Transverse colon (tissue), 4 donors: ENCODE results near the gene TF. TPM values are rescaled to one million over a fixed set of nuclear protein-coding genes. Genes with fewer than 3 reads are reported as not detected.

ENCODE experiments used
- DNase-seq: peaks from one replicate; pipeline ENCODE4 v3.0.0-alpha.2; 2019
- H3K27ac ChIP-seq, 4 donors: fragments of 200-600 bp; sonication (generic); 2 replicates each; pipeline ENCODE4 v1.5.1; 2016 to 2018; ENCODE audit warnings: inconsistent platforms in 4 of 4
- H3K27me3 ChIP-seq: fragments of 200-600 bp; sonication (generic); 2 replicates; pipeline ENCODE4 v1.5.1; 2017; ENCODE audit warnings: inconsistent platforms
- H3K36me3 ChIP-seq, 4 donors: fragments of 200-600 bp; sonication (generic); 2 replicates each; pipeline ENCODE4 v1.5.1; 2017 to 2019; ENCODE audit warnings: inconsistent platforms in 4 of 4
- H3K4me1 ChIP-seq, 4 donors: fragments of 200-600 bp; sonication (generic); 2 replicates each; pipeline ENCODE4 v1.5.1; 2017 to 2020; ENCODE audit warnings: inconsistent platforms in 4 of 4
- H3K4me3 ChIP-seq, 4 donors: fragments of 200-600 bp; sonication (generic); 1 replicate in 1 of 4; 2 replicates in 3 of 4; pipeline versions ENCODE4 v1.5.1 to v1.6.1; 2017 to 2019; ENCODE audit warnings: inconsistent platforms in 4 of 4
- H3K9me3 ChIP-seq, 2 donors: fragments of 200-600 bp; sonication (generic); 2 replicates each; pipeline ENCODE4 v1.5.1; 2017 to 2019; ENCODE audit warnings: inconsistent platforms in 2 of 2
- EP300 ChIP-seq: sonication (generic); formaldehyde crosslinking; IDR thresholded peaks from one replicate; pipeline ENCODE4 v1.6.1; 2017; ENCODE audit warnings: antibody characterized with exemption, low read depth
- POLR2A ChIP-seq: fragments of 450-650 bp; IDR thresholded peaks from one replicate; pipeline ENCODE4 v1.6.1; 2016; ENCODE audit warnings: antibody characterized with exemption, mild to moderate bottlenecking, moderate library complexity
- POLR2AphosphoS5 ChIP-seq, 3 donors: sonication (generic); formaldehyde crosslinking; IDR thresholded peaks; one replicate each; pipeline ENCODE4 v1.6.1; 2016; ENCODE audit warnings: antibody characterized with exemption in 3 of 3
- WGBS, 2 donors: methylation state at CpG; one replicate each; pipeline ENCODE4 v1.1.5; 2018; ENCODE audit warnings: low coverage in 1 of 2; 5-methylcytosine and 5-hydroxymethylcytosine counted together
- in situ Hi-C, 4 donors: fragments of 200-750 bp; cut with MboI; loops; one replicate each; pipeline versions ENCODE4 v1.15.0 to v1.15.1; 2017; ENCODE audit warnings: low sequenced_read_pairs in 3 of 4, low pct_ligation_motif_present in 1 of 4, low pct_unique_long_range_greater_than_20kb in 1 of 4
- intact Hi-C: fragments of 100-400 bp; cut with DNase I; formaldehyde crosslinking; loops from one replicate; pipeline ENCODE4 v1.15.1; 2023; ENCODE audit warnings: low total_unique reads
- total RNA-seq, 4 donors: library from RNA; depleted of rRNA; stranded (reverse); fragments of >200 nt; gene quantifications; one replicate each; pipeline ENCODE4 v1.1.0, GENCODE V29; 2016
- TF ChIP-seq, protein P1 (sequence below), 5 experiments: fragments of 200-600 bp in 3 of 5; fragments of 450-650 bp in 2 of 5; sonication (generic) in 3 of 5; IDR thresholded peaks; 1 replicate in 2 of 5; 2 replicates in 3 of 5; pipeline ENCODE4 v1.5.1; 2016 to 2017; ENCODE audit warnings: antibody characterized with exemption in 5 of 5, inconsistent platforms in 3 of 5, mild to moderate bottlenecking in 2 of 5, moderate library complexity in 1 of 5

Gene TF
- total RNA-seq, 4 donors from 2014 or later: 0.96 to 7.1 (median 1.1) TPM; not detected in 1

DNA sequence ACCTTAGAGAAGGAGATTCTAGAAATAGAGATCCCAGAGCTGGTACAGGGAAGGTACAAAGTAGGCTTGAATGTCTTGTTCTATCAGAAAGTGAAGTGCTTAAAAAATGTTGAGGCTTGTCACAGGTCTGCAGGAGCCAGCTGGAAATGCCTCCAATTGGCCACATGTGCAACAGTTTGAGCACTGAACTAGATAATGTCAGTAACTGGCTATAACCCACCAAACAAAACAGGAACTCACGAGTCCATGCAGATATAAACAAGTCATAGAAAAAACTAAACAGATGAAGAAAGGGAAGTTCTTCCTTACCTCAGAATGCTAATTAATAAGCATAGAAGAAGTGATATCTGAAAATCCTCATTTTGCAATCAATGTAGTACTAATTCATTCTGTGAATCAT is 11.9 kb upstream of the TF start:
- no peaks in the 10 kb centered on the region for H3K9me3 ChIP-seq
- no peaks in the 10 kb centered on the region for H3K27me3 ChIP-seq
- in situ Hi-C loops: no loop called here
- H3K4me1 ChIP-seq: no peaks in the 10 kb centered on the region
- H3K36me3 ChIP-seq: no peaks in the 10 kb centered on the region
- no peak overlapping the region for H3K4me3 ChIP-seq
- DNase-seq: no peak
- TF ChIP-seq POLR2AphosphoS5 (IDR thresholded peaks at IDR 0.05): no peak
- TF ChIP-seq, protein P1, sequence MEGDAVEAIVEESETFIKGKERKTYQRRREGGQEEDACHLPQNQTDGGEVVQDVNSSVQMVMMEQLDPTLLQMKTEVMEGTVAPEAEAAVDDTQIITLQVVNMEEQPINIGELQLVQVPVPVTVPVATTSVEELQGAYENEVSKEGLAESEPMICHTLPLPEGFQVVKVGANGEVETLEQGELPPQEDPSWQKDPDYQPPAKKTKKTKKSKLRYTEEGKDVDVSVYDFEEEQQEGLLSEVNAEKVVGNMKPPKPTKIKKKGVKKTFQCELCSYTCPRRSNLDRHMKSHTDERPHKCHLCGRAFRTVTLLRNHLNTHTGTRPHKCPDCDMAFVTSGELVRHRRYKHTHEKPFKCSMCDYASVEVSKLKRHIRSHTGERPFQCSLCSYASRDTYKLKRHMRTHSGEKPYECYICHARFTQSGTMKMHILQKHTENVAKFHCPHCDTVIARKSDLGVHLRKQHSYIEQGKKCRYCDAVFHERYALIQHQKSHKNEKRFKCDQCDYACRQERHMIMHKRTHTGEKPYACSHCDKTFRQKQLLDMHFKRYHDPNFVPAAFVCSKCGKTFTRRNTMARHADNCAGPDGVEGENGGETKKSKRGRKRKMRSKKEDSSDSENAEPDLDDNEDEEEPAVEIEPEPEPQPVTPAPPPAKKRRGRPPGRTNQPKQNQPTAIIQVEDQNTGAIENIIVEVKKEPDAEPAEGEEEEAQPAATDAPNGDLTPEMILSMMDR (IDR thresholded peaks at IDR 0.05): no peak
- no peak for TF ChIP-seq EP300
- TF ChIP-seq POLR2A: no peak
- intact Hi-C loops: no loop called here
- no peak overlapping the region for H3K27ac ChIP-seq
- WGBS, 2 donors: 18 to 48% methylated on average over 1 of the region's 1 CpG

DNA sequence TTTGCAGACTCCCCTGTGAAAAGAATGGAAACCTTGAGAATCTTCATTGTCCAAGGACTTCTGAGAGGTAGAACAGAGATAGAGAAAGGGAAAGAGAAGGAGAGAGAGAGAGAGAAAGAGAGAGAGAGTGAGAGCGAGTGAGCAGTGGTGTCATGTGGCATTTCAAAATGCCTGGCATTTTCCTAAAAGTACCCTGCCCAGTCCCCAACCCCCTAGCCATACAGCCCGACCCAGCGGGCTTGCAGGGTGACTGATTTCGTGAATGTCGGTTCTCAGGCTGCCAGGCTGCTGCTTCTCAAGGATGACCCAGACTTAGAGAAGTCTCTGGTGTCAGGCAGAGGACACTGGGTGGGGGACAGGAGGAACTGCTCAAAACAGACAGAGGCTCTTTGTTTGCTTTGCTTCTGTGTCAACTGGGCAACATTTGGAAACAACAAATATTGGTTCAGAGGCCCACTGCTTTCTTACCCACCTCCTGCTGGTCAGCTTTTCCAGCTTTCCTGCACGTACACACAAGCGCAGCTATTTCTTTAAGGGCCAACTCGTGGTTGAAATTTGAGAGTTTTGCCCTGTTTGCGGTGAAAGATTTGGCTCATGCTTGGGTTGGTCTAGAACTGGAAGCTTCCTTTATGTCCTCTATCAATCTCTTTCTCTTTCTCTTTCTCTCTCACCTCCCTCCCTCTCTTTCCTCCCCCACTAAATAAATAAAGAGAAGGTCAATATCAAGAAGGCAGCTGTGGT is 3.7 kb upstream of the TF start:
- Histone ChIP-seq H3K4me3 (no peak overlapping the region), H3K9me3 (no peaks in the 10 kb centered on the region), H3K4me1 (no peaks in the 10 kb centered on the region), H3K36me3 (no peaks in the 10 kb centered on the region), H3K27me3 (peaks cover 37% of the 10 kb centered on the region), H3K27ac (no peak overlapping the region)
- DNase-seq: no peak
- TF ChIP-seq POLR2AphosphoS5 (IDR thresholded peaks at IDR 0.05) (no peak), EP300 (no peak), POLR2A (no peak)
- TF ChIP-seq, protein P1 (IDR thresholded peaks at IDR 0.05): no peak
- WGBS, 2 donors: 44 to 52% methylated on average over 4 to 9 of the region's 9 CpGs
- intact Hi-C loops (no loop called here), in situ Hi-C loops (no loop called here)

DNA sequence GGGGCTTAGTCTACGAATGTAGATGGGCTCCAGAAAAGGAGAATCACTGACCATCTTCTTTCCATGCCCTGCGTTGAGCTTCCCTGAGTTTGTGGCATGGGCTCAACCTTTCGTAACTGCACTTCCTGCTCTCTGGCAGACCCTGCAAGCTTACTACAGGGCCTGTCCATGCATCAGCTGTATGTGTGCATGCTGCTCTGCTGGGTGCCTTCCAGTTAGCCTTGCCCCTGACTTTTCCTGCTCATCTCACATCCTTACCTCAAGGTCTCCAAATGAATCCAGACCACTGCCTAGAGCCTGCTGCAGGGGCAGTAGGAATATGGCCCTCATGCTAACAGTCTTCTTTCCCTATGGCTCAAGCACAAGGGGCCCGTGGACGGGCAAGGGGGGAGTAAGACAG is 2.0 kb upstream of the TF start:
- 72% methylated on average over 5 of the region's 5 CpGs; no CpG with 5 or more reads in 1 of the 2 donors for WGBS, 2 donors
- peaks cover 39% of the 10 kb centered on the region for H3K27me3 ChIP-seq
- no peak overlapping the region for H3K27ac ChIP-seq
- no peak for DNase-seq
- H3K4me3 ChIP-seq: no peak overlapping the region
- in situ Hi-C loops (no loop called here), intact Hi-C loops (no loop called here)
- H3K4me1 ChIP-seq: no peaks in the 10 kb centered on the region
- H3K36me3 ChIP-seq: no peaks in the 10 kb centered on the region
- no peaks in the 10 kb centered on the region for H3K9me3 ChIP-seq
- TF ChIP-seq POLR2A: no peak
- TF ChIP-seq, protein P1 (IDR thresholded peaks at IDR 0.05): no peak
- TF ChIP-seq POLR2AphosphoS5 (IDR thresholded peaks at IDR 0.05): no peak
- no peak for TF ChIP-seq EP300

DNA sequence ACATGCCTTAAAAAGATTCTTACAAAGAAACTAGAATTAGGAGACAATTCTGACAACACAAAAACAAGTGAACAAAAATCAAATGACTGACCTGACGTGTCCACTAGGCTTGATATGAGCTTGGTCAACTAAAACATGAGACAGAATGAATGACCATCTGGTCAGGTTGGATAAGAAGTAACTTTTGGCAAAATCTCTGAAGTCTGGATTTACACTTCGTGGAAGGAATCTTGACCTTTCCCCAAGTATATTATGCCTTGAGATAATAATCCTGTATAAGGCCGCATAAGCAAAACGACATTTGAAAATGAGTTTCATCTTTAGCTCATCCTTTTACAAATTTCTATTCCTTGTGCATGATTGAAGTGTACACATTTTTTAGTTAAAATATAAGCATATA is 1.1 kb upstream of the TF start:
- H3K27ac ChIP-seq: no peak overlapping the region
- no peak overlapping the region for H3K4me3 ChIP-seq
- peaks cover 39% of the 10 kb centered on the region for H3K27me3 ChIP-seq
- WGBS, 2 donors: 74 to 75% methylated on average over 4 of the region's 4 CpGs
- no peaks in the 10 kb centered on the region for H3K36me3 ChIP-seq
- TF ChIP-seq POLR2AphosphoS5 (IDR thresholded peaks at IDR 0.05) (no peak), POLR2A (no peak), EP300 (no peak)
- TF ChIP-seq, protein P1 (IDR thresholded peaks at IDR 0.05): no peak
- no peak for DNase-seq
- in situ Hi-C loops (no loop called here), intact Hi-C loops (no loop called here)
- H3K9me3 ChIP-seq: no peaks in the 10 kb centered on the region
- H3K4me1 ChIP-seq: no peaks in the 10 kb centered on the region
